HepG2 (cell line): ENCODE results near the gene JAGN1. TPM values are rescaled to one million over a fixed set of nuclear protein-coding genes. Genes with fewer than 3 reads are reported as not detected.
A peak's percentile ranks its signal among the peaks of the same experiment; 100 is the strongest.

Experiments used
- CSRNP2 ChIP-seq: sonication (generic); formaldehyde crosslinking; conservative IDR thresholded peaks from 2 replicates; pipeline ENCODE4 v1.8.0; 2022; ENCODE audit warnings: low read depth, missing genetic modification reagents
- EHMT2 ChIP-seq: fragments of 200-600 bp; sonication (generic); IDR thresholded peaks from 2 replicates; pipeline ENCODE4 v1.7.0; 2017; ENCODE audit warnings: antibody characterized with exemption, low read depth, low read length, borderline replicate concordance
- ETS1 ChIP-seq: sonication (generic); formaldehyde crosslinking; IDR thresholded peaks from 2 replicates; pipeline ENCODE4 v1.4.0; 2020; ENCODE audit warnings: missing genetic modification reagents
- FOXK1 ChIP-seq: sonication (generic); formaldehyde crosslinking; IDR thresholded peaks from 2 replicates; pipeline ENCODE4 v1.4.0; 2020; ENCODE audit warnings: low read depth, missing genetic modification reagents, borderline replicate concordance
- FOXK2 ChIP-seq: fragments of 450-650 bp; IDR thresholded peaks from 2 replicates; pipeline ENCODE4 v1.6.1; 2016
- KLF11 ChIP-seq: IDR thresholded peaks from 2 replicates; pipeline ENCODE4 v1.6.1; 2016; ENCODE audit warnings: missing compliant biosample characterization
- KLF6 ChIP-seq: IDR thresholded peaks from 2 replicates; pipeline ENCODE4 v1.8.0; 2016; ENCODE audit warnings: missing biosample characterization, missing genetic modification reagents
- PAXIP1 ChIP-seq: sonication (generic); formaldehyde crosslinking; conservative IDR thresholded peaks from 2 replicates; pipeline ENCODE4 v1.4.0; 2020; ENCODE audit warnings: mild to moderate bottlenecking, missing genetic modification reagents, moderate library complexity
- PPARG ChIP-seq: conservative IDR thresholded peaks from 2 replicates; pipeline ENCODE4 v1.6.1; 2016; ENCODE audit warnings: missing biosample characterization, missing genetic modification reagents
- RAD51 ChIP-seq: fragments of 450-650 bp; IDR thresholded peaks from 2 replicates; pipeline ENCODE4 v1.6.1; 2016; ENCODE audit warnings: borderline replicate concordance
- RBAK ChIP-seq: sonication (generic); formaldehyde crosslinking; IDR thresholded peaks from 2 replicates; pipeline ENCODE4 v1.5.1; 2020; ENCODE audit warnings: mild to moderate bottlenecking, missing genetic modification reagents
- REXO4 ChIP-seq: sonication (generic); formaldehyde crosslinking; IDR thresholded peaks from 2 replicates; pipeline ENCODE4 v1.8.0; 2022; ENCODE audit warnings: missing genetic modification reagents, mild to moderate bottlenecking, borderline replicate concordance
- TCF12 ChIP-seq, 2 experiments: fragments of 450-650 bp in 1 of 2; sonication (generic) in 1 of 2; formaldehyde crosslinking in 1 of 2; IDR thresholded peaks; 2 replicates each; pipeline versions ENCODE4 v1.6.1 to v1.8.0; 2017 to 2022; ENCODE audit warnings: antibody characterized with exemption in 1 of 2, mild to moderate bottlenecking in 1 of 2, missing genetic modification reagents in 1 of 2, moderate library complexity in 1 of 2
- TOE1 ChIP-seq: sonication (generic); formaldehyde crosslinking; IDR thresholded peaks from 2 replicates; pipeline ENCODE4 v1.4.0; 2020; ENCODE audit warnings: mild to moderate bottlenecking, missing genetic modification reagents
- ZFP36L2 ChIP-seq: sonication (generic); formaldehyde crosslinking; IDR thresholded peaks from 2 replicates; pipeline ENCODE4 v1.4.0; 2020; ENCODE audit warnings: missing genetic modification reagents
- ZNF235 ChIP-seq: sonication (generic); formaldehyde crosslinking; IDR thresholded peaks from 2 replicates; pipeline ENCODE4 v1.8.1; 2023; ENCODE audit warnings: mild to moderate bottlenecking, missing genetic modification reagents, borderline replicate concordance
- ZNF263 ChIP-seq: sonication (generic); formaldehyde crosslinking; IDR thresholded peaks from 2 replicates; pipeline ENCODE4 v1.4.0; 2020; ENCODE audit warnings: missing genetic modification reagents
- ZNF484 ChIP-seq: sonication (generic); formaldehyde crosslinking; IDR thresholded peaks from 2 replicates; pipeline ENCODE4 v1.5.1; 2020; ENCODE audit warnings: mild to moderate bottlenecking, low read depth, missing genetic modification reagents, borderline replicate concordance
- ZNF691 ChIP-seq: sonication (generic); formaldehyde crosslinking; IDR thresholded peaks from 2 replicates; pipeline ENCODE4 v1.4.0; 2020; ENCODE audit warnings: missing genetic modification reagents, low read depth, mild to moderate bottlenecking, borderline replicate concordance
- ZNF7 ChIP-seq: IDR thresholded peaks from 2 replicates; pipeline ENCODE4 v1.6.1; 2016; ENCODE audit warnings: missing biosample characterization, missing genetic modification reagents
- polyA plus RNA-seq, 8 experiments: library from polyadenylated mRNA; depleted of rRNA in 3 of 8; stranded (reverse) in 7 of 8; unstranded in 1 of 8; fragments of >200 nt; fragmentation: Illumina TruSeq in 4 of 8; extraction: Trizol in 4 of 8; gene quantifications; 2 replicates each; pipeline versions ENCODE4 v1.2.1 to v1.2.3, GENCODE V29; 2011 to 2016; ENCODE audit warnings: low read depth in 4 of 8, missing spikeins in 1 of 8, mixed read lengths in 1 of 8; ENCODE audit not compliant: insufficient read depth in 1 of 8
- total RNA-seq, 5 experiments: library from RNA; depleted of rRNA; stranded (reverse); fragments of >200 nt; fragmentation: Illumina TruSeq; extraction: Trizol; gene quantifications; 2 replicates each; pipeline ENCODE4 v1.2.3, GENCODE V29; 2016; ENCODE audit warnings: low read depth in 1 of 5

The JAGN1 gene
- total and polyA plus RNA-seq, 2 of the 13 experiments (the other 11 are each of a cell fraction or from before 2014, with no cell fraction given) = 49.9 to 50.9 TPM

- TF ChIP-seq ETS1 (peak; percentile 79; the same call in 1 of the 2 replicates), ZNF263 (CRISPR knock-in tag) (peak; percentile 90), ZFP36L2 (CRISPR knock-in tag) (no peak), KLF6 (CRISPR knock-in tag) (0 out of 2 replicates have a peak, but pooled peaks have one; percentile 76), KLF11 (CRISPR knock-in tag) (no peak), RAD51 (no peak), EHMT2 (no peak), REXO4 (no peak), FOXK2 (no peak), PAXIP1 (peak; percentile 34), ZNF691 (CRISPR knock-in tag) (peak; percentile 75; the same call in 1 of the 2 replicates), ZNF484 (CRISPR knock-in tag) (no peak), PPARG (CRISPR knock-in tag) (no peak), RBAK (CRISPR knock-in tag) (no peak), CSRNP2 (CRISPR knock-in tag) (peak; percentile 57; the same call in 1 of the 2 replicates), ZNF235 (CRISPR knock-in tag) (no peak), ZNF7 (CRISPR knock-in tag) (no peak), TCF12 (IDR thresholded peaks at IDR 0.05) (no peak), TCF12 (CRISPR knock-in tag; IDR thresholded peaks at IDR 0.05) (peak; percentile 90; the same call in 1 of the 2 replicates), TOE1 (CRISPR knock-in tag) (no peak), FOXK1 (no peak)
Measured at GRCh38 chr3:9915254-9916141, 25.1 kb downstream of the JAGN1 start (continued).
